Measurements from ENCODE around the gene ADAMTSL4.

DNA sequence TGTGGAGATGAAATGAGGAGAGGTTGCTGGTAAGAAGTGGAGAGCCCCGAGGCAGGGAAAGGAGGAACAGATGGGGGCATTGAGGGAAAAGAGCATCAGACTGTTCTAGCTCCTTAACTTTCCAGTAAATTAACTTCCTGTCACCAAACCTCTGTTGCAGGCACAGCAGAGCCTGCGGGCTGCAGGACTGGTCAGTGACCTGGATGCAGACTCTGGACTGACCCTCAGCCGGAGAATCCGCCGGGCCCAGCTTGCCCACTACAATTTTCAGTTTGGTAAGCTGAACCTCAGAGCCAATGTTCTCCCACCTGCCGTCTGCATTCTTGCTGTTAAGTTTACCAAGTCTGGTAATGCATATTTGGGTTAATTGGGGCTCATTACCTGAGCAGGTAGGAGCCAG, 43.8 kb upstream of the ADAMTSL4 start:
- no peak for TF ChIP-seq EZH2 (IDR thresholded peaks at IDR 0.05; ENCODE audit: borderline replicate concordance, low read length)
- TF ChIP-seq CTCF (conservative IDR thresholded peaks at IDR 0.05 in 1 of 2, IDR thresholded peaks at IDR 0.05 in 1 of 2; ENCODE audit: extremely low read depth in 1 of 2, insufficient read depth in 1 of 2, low read depth in 1 of 2, low read length in 2 of 2) = no peak

Data from mammary epithelial cell (primary cell).